H1 (cell line): Measurements from ENCODE around the gene TUBA3D.

Source experiments
- CBX5 ChIP-seq: fragments of 300-800, 300-1000 bp; sonication (generic); IDR thresholded peaks from 2 replicates; pipeline ENCODE4 v1.7.1; 2016; ENCODE audit warnings: antibody characterized with exemption, low read length, low read depth
- CTCF ChIP-seq, 3 experiments: IDR thresholded peaks; 1 replicate in 2 of 3; 2 replicates in 1 of 3; pipeline versions ENCODE4 v1.5.1 to v1.6.1; 2011; ENCODE audit warnings: low read length in 3 of 3, mild to moderate bottlenecking in 3 of 3, inconsistent platforms in 2 of 3, low read depth in 1 of 3, moderate library complexity in 1 of 3; ENCODE audit not compliant: insufficient read depth in 1 of 3; ENCODE audit errors: control extremely low read depth in 1 of 3
- GTF2F1 ChIP-seq: IDR thresholded peaks from 2 replicates; pipeline ENCODE4 v1.6.1; 2012; ENCODE audit warnings: low read depth, low read length, improper control_type of control experiment, borderline replicate concordance
- MAX ChIP-seq: IDR thresholded peaks from 2 replicates; pipeline ENCODE4 v1.6.1; 2012; ENCODE audit warnings: inconsistent platforms
- NANOG ChIP-seq: IDR thresholded peaks from 2 replicates; pipeline ENCODE4 v1.6.1; 2011; ENCODE audit warnings: low read length, low read depth, mild to moderate bottlenecking, inconsistent platforms; ENCODE audit not compliant: insufficient read depth, poor library complexity, severe bottlenecking
- NRF1 ChIP-seq: IDR thresholded peaks from 2 replicates; pipeline ENCODE4 v1.6.1; 2011; ENCODE audit warnings: mild to moderate bottlenecking, low read depth, low read length, improper control_type of control experiment
- PHF8 ChIP-seq: fragments of 200-600 bp; sonication (generic); conservative IDR thresholded peaks from 2 replicates; pipeline ENCODE4 v1.7.1; 2012; ENCODE audit warnings: low read depth, mild to moderate bottlenecking, inconsistent platforms, low read length, moderate library complexity
- POLR2A ChIP-seq, 2 experiments: IDR thresholded peaks; 1 replicate in 1 of 2; 2 replicates in 1 of 2; pipeline ENCODE4 v1.6.1; 2011; ENCODE audit warnings: low read depth in 2 of 2, low read length in 2 of 2, mild to moderate bottlenecking in 2 of 2; ENCODE audit errors: control extremely low read depth in 1 of 2
- RAD21 ChIP-seq, 2 experiments: IDR thresholded peaks in 1 of 2; conservative IDR thresholded peaks in 1 of 2; 2 replicates each; pipeline ENCODE4 v1.6.1; 2011; ENCODE audit warnings: low read depth in 2 of 2, low read length in 2 of 2, improper control_type of control experiment in 1 of 2, inconsistent platforms in 1 of 2, mild to moderate bottlenecking in 1 of 2, moderate library complexity in 1 of 2
- TEAD4 ChIP-seq: IDR thresholded peaks from 2 replicates; pipeline ENCODE4 v1.6.1; 2012; ENCODE audit warnings: low read depth, low read length, inconsistent platforms, mixed read lengths
- TF ChIP-seq, protein P1 (sequence below): IDR thresholded peaks from 2 replicates; pipeline ENCODE4 v1.6.1; 2011; ENCODE audit warnings: low read depth, mild to moderate bottlenecking, low read length; ENCODE audit not compliant: insufficient read depth

GRCh38 chr2:131445896-131446295, 30.0 kb upstream of the TUBA3D start:
- TF ChIP-seq MAX (no peak), GTF2F1 (no peak), RAD21 (IDR thresholded peaks at IDR 0.05 in 1 of 2, conservative IDR thresholded peaks at IDR 0.05 in 1 of 2; ENCODE audit: low read depth in 2 of 2, low read length in 2 of 2) (no peak), TEAD4 (no peak), NRF1 (no peak), POLR2A (IDR thresholded peaks at IDR 0.05; ENCODE audit: control extremely low read depth in 1 of 2, low read depth in 2 of 2, low read length in 2 of 2) (no peak), CTCF (IDR thresholded peaks at IDR 0.05; ENCODE audit: control extremely low read depth in 1 of 3, insufficient read depth in 1 of 3, low read depth in 1 of 3, low read length in 3 of 3) (no peak), CBX5 (no peak), NANOG (no peak), PHF8 (no peak)
- TF ChIP-seq, protein P1, sequence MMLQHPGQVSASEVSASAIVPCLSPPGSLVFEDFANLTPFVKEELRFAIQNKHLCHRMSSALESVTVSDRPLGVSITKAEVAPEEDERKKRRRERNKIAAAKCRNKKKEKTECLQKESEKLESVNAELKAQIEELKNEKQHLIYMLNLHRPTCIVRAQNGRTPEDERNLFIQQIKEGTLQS, result no peak
